A549 treated with GW870086 at 1 μM for 4 hours (cell line): Measurements from ENCODE around the gene CACNB1. TPM values are rescaled to one million over a fixed set of nuclear protein-coding genes. Genes with fewer than 3 reads are reported as not detected.

Experiments used
- total RNA-seq: library from RNA; stranded (reverse); fragments of 200-300 nt; extraction: Qiagen RNA extraction; gene quantifications from 5 replicates; pipeline ENCODE4 v1.2.3, GENCODE V29; 2022; ENCODE audit warnings: low read depth

The CACNB1 gene
- 4.7 to 6.4 TPM (median 5.0 TPM) in 5 replicates for total RNA-seq

GRCh38 chr17:39197380-39198185 is at the start of gene CACNB1:
TSS of gene CACNB1 (minus strand) at chr17:39197669. CDS start at chr17:39197495, 174 bp downstream.

GRCh38 chr17:39225308-39225958 is 28.0 kb upstream of the CACNB1 start, which contains the start of gene STAC2:
TSS of gene STAC2 (minus strand) at chr17:39225945. CDS start at chr17:39225502, 443 bp downstream.

GRCh38 chr17:39200070-39200879 is 2.8 kb upstream of the CACNB1 start, which contains the start of gene RPL19:
TSS of gene RPL19 (plus strand) at chr17:39200283. CDS start at chr17:39200345, 62 bp downstream.

GRCh38 chr17:39165841-39166349 is 31.6 kb downstream of the CACNB1 start, which contains the start of gene ARL5C:
TSS of gene ARL5C (minus strand) at chr17:39166161. CDS start at chr17:39165760, 401 bp downstream.

GRCh38 chr17:39151150-39151942 is 46.1 kb downstream of the CACNB1 start, which contains the start of gene PLXDC1:
TSS of gene PLXDC1 (minus strand) at chr17:39151637. CDS start at chr17:39151437, 200 bp downstream.

Other genes starting within 250 kb of the CACNB1 start
- gene FBXO47, start 230.3 kb downstream of the CACNB1 start, total RNA-seq: not detected in 5 replicates
- 0.05 to 0.43 TPM (median 0.10 TPM) in 5 replicates for gene PLXDC1, start 46.0 kb downstream of the CACNB1 start, total RNA-seq
- 0.06 TPM in 1 of 5 replicates, not detected in the others for gene ARL5C, start 31.5 kb downstream of the CACNB1 start, total RNA-seq
- 3,791 to 4,052 TPM (median 3,919 TPM) in 5 replicates for gene RPL19, start 2.6 kb upstream of the CACNB1 start, total RNA-seq
- gene STAC2, start 28.3 kb upstream of the CACNB1 start, total RNA-seq: 0.81 to 1.7 TPM (median 1.3 TPM) in 5 replicates
- gene FBXL20, start 204.0 kb upstream of the CACNB1 start, total RNA-seq: 6.3 to 7.8 TPM (median 7.3 TPM) in 5 replicates